Neuronal stem cell (in vitro differentiated cells): ENCODE data around the gene PRLR.
A peak's percentile ranks its signal among the peaks of the same experiment; 100 is the strongest.

ENCODE experiments used
- DNase-seq: peaks from one replicate; pipeline ENCODE4 v3.0.0-alpha.2; 2013; ENCODE audit warnings: low spot score
- H2AFZ ChIP-seq: one replicate; pipeline ENCODE4 v1.6.1; 2013; ENCODE audit warnings: mild to moderate bottlenecking, low read length, inconsistent platforms
- H2AK5ac ChIP-seq: 2 replicates; pipeline ENCODE4 v1.6.1; 2013; ENCODE audit warnings: low read depth, mild to moderate bottlenecking, inconsistent platforms, low read length, moderate library complexity, mixed read lengths
- H2BK120ac ChIP-seq: 2 replicates; pipeline ENCODE4 v1.6.1; 2013; ENCODE audit warnings: low read depth, mild to moderate bottlenecking, inconsistent platforms, low read length, moderate library complexity, mixed read lengths
- H2BK12ac ChIP-seq: one replicate; pipeline ENCODE4 v1.6.1; 2013; ENCODE audit warnings: low read length, inconsistent platforms
- H2BK15ac ChIP-seq: 2 replicates; pipeline ENCODE4 v1.6.1; 2013; ENCODE audit warnings: mild to moderate bottlenecking, low read length, inconsistent platforms, mixed read lengths
- H2BK5ac ChIP-seq: one replicate; pipeline ENCODE4 v1.6.1; 2013; ENCODE audit warnings: inconsistent platforms, mild to moderate bottlenecking, low read length, moderate library complexity
- H3K14ac ChIP-seq: one replicate; pipeline ENCODE4 v1.6.1; 2013; ENCODE audit warnings: low read length, inconsistent platforms
- H3K18ac ChIP-seq: 2 replicates; pipeline ENCODE4 v1.6.1; 2013; ENCODE audit warnings: low read length, inconsistent platforms
- H3K23ac ChIP-seq: 2 replicates; pipeline ENCODE4 v1.6.1; 2013; ENCODE audit warnings: low read depth, mild to moderate bottlenecking, mixed read lengths, low read length, inconsistent platforms; ENCODE audit not compliant: poor library complexity
- H3K27ac ChIP-seq: replicated peaks from 3 replicates; pipeline ENCODE4 v1.5.1; 2013; ENCODE audit warnings: low read length, inconsistent platforms
- H3K27me3 ChIP-seq, 3 experiments: 2 replicates each; pipeline ENCODE4 v1.6.1; 2013; ENCODE audit warnings: low read length in 3 of 3, mild to moderate bottlenecking in 2 of 3, inconsistent platforms in 1 of 3, low read depth in 1 of 3, mixed read lengths in 1 of 3, moderate library complexity in 1 of 3; ENCODE audit not compliant: control insufficient read depth in 3 of 3, insufficient read depth in 3 of 3
- H3K36me3 ChIP-seq, 2 donors: replicated peaks in 1 of 2; 2 replicates each; pipeline ENCODE4 v1.6.1; 2013; ENCODE audit warnings: low read length in 2 of 2; ENCODE audit not compliant: control insufficient read depth in 2 of 2, insufficient read depth in 2 of 2
- H3K4ac ChIP-seq: 2 replicates; pipeline ENCODE4 v1.6.1; 2013; ENCODE audit warnings: inconsistent platforms, mild to moderate bottlenecking, low read length, moderate library complexity
- H3K4me1 ChIP-seq, 2 donors: 1 replicate in 1 of 2; 2 replicates in 1 of 2; pipeline ENCODE4 v1.6.1; 2013; ENCODE audit warnings: low read length in 2 of 2, low read depth in 1 of 2; ENCODE audit not compliant: control insufficient read depth in 2 of 2, insufficient read depth in 1 of 2
- H3K4me2 ChIP-seq: one replicate; pipeline ENCODE4 v1.6.1; 2013; ENCODE audit warnings: mild to moderate bottlenecking, low read length, inconsistent platforms; ENCODE audit not compliant: insufficient read depth, poor library complexity, severe bottlenecking
- H3K4me3 ChIP-seq, 2 donors: 2 replicates each; pipeline ENCODE4 v1.5.1; 2013; ENCODE audit warnings: low read length in 2 of 2, mild to moderate bottlenecking in 2 of 2, inconsistent platforms in 1 of 2, moderate library complexity in 1 of 2
- H3K79me1 ChIP-seq: one replicate; pipeline ENCODE4 v1.6.1; 2013; ENCODE audit warnings: low read depth, mild to moderate bottlenecking, inconsistent platforms, low read length, moderate library complexity
- H3K9ac ChIP-seq: one replicate; pipeline ENCODE4 v1.6.1; 2013; ENCODE audit warnings: mild to moderate bottlenecking, low read depth, low read length, inconsistent platforms; ENCODE audit not compliant: poor library complexity
- H3K9me3 ChIP-seq, 2 donors: replicated peaks in 1 of 2; 2 replicates each; pipeline versions ENCODE3 to v1.6.1; 2013; ENCODE audit warnings: low read length in 2 of 2, mild to moderate bottlenecking in 2 of 2, inconsistent platforms in 1 of 2, low read depth in 1 of 2, mixed read lengths in 1 of 2, moderate library complexity in 1 of 2; ENCODE audit not compliant: control insufficient read depth in 2 of 2, insufficient read depth in 1 of 2
- H4K8ac ChIP-seq: one replicate; pipeline ENCODE4 v1.6.1; 2013; ENCODE audit warnings: low read depth, mild to moderate bottlenecking, inconsistent platforms, low read length, moderate library complexity
- H4K91ac ChIP-seq: one replicate; pipeline ENCODE4 v1.6.1; 2013; ENCODE audit warnings: low read length, low read depth, mild to moderate bottlenecking, inconsistent platforms; ENCODE audit not compliant: poor library complexity
- WGBS, 2 donors: extraction: QIAGEN DNeasy Blood & Tissue Kit; methylation state at CpG; one replicate each; pipeline ENCODE4 v1.1.7; 2013; ENCODE audit warnings: missing lambda C conversion rate in 2 of 2, mixed read lengths in 1 of 2; ENCODE audit not compliant: insufficient read length in 2 of 2, insufficient replicate concordance in 1 of 2; ENCODE audit errors: extremely low coverage in 2 of 2; 5-methylcytosine and 5-hydroxymethylcytosine counted together

Gene PRLR

GRCh38 chr5:35202319-35203111 is 27.8 kb downstream of the PRLR start:
- DNase-seq = peak; percentile 23

GRCh38 chr5:35201291-35201690 is 29.0 kb downstream of the PRLR start:
- Histone ChIP-seq H3K27me3 (peaks cover 0 to 3% (median 0%) of the 10 kb centered on the region in 3 experiments), H4K8ac (no peak overlapping the region), H2BK12ac (no peak overlapping the region), H3K4me3 (no peak overlapping the region), H3K4ac (no peak overlapping the region), H2BK120ac (no peak overlapping the region), H4K91ac (no peak overlapping the region), H3K14ac (no peak overlapping the region), H3K9ac (no peak overlapping the region), H2AFZ (no peak overlapping the region), H3K4me2 (no peak overlapping the region), H3K23ac (no peak overlapping the region), H2AK5ac (no peak overlapping the region), H3K27ac (no peak overlapping the region), H3K9me3 (no peaks in the 10 kb centered on the region), H2BK15ac (no peak overlapping the region), H3K4me1 (no peaks in the 10 kb centered on the region), H3K36me3 (no peaks in the 10 kb centered on the region), H2BK5ac (no peak overlapping the region), H3K18ac (no peak overlapping the region), H3K79me1 (no peaks in the 10 kb centered on the region)
- WGBS, 2 donors = no CpG with 5 or more reads among the region's 2 CpGs
- no peak for DNase-seq

More at GRCh38 chr5:35202319-35203111, 27.8 kb downstream of the PRLR start:
- WGBS, 2 donors = no CpG with 5 or more reads among the region's 5 CpGs
- H3K23ac ChIP-seq = no peak overlapping the region
- no peak overlapping the region for H2BK12ac ChIP-seq
- no peak overlapping the region for H3K27ac ChIP-seq
- H3K9me3 ChIP-seq = no peaks in the 10 kb centered on the region
- no peak overlapping the region for H3K4me2 ChIP-seq
- no peak overlapping the region for H3K14ac ChIP-seq
- H3K36me3 ChIP-seq = no peaks in the 10 kb centered on the region
- H3K79me1 ChIP-seq = no peaks in the 10 kb centered on the region
- H2BK15ac ChIP-seq = no peak overlapping the region
- no peak overlapping the region for H4K8ac ChIP-seq
- H3K27me3 ChIP-seq = peaks cover 0 to 3% (median 0%) of the 10 kb centered on the region in 3 experiments
- H2AFZ ChIP-seq = no peak overlapping the region
- no peak overlapping the region for H2AK5ac ChIP-seq
- H2BK120ac ChIP-seq = no peak overlapping the region
- H3K4ac ChIP-seq = no peak overlapping the region
- H4K91ac ChIP-seq = no peak overlapping the region
- H2BK5ac ChIP-seq = no peak overlapping the region
- no peak overlapping the region for H3K18ac ChIP-seq
- H3K4me3 ChIP-seq = no peak overlapping the region
- H3K9ac ChIP-seq = no peak overlapping the region
- H3K4me1 ChIP-seq = no peaks in the 10 kb centered on the region

- H3K4me3 ChIP-seq = no peak overlapping the region
- no peaks in the 10 kb centered on the region for H3K79me1 ChIP-seq
- no peak overlapping the region for H4K8ac ChIP-seq
- H3K23ac ChIP-seq = no peak overlapping the region
- H3K27ac ChIP-seq = no peak overlapping the region
- H3K27me3 ChIP-seq = peaks cover 0 to 3% (median 0%) of the 10 kb centered on the region in 3 experiments
- no peaks in the 10 kb centered on the region for H3K9me3 ChIP-seq
- no peak overlapping the region for H2BK12ac ChIP-seq
- no peak overlapping the region for H2BK5ac ChIP-seq
- no peaks in the 10 kb centered on the region for H3K36me3 ChIP-seq
- H3K4ac ChIP-seq = no peak overlapping the region
- H2BK15ac ChIP-seq = no peak overlapping the region
- no peaks in the 10 kb centered on the region for H3K4me1 ChIP-seq
- H2AFZ ChIP-seq = no peak overlapping the region
- H3K4me2 ChIP-seq = no peak overlapping the region
- DNase-seq = no peak
- no peak overlapping the region for H3K9ac ChIP-seq
- WGBS, 2 donors = no CpG with 5 or more reads among the region's 3 CpGs
- H2BK120ac ChIP-seq = no peak overlapping the region
- no peak overlapping the region for H3K14ac ChIP-seq
- H3K18ac ChIP-seq = no peak overlapping the region
- no peak overlapping the region for H2AK5ac ChIP-seq
- H4K91ac ChIP-seq = no peak overlapping the region
Observed at GRCh38 chr5:35199886-35200285, 30.4 kb downstream of the PRLR start.

- WGBS, 2 donors = no CpG with 5 or more reads among the region's 4 CpGs
- DNase-seq = no peak
Observed at GRCh38 chr5:35198686-35199085, 31.6 kb downstream of the PRLR start.

More at GRCh38 chr5:35198686-35199085, 31.6 kb downstream of the PRLR start:
- Histone ChIP-seq H3K9ac (no peak overlapping the region), H3K4me2 (no peak overlapping the region), H3K18ac (no peak overlapping the region), H2BK12ac (no peak overlapping the region), H3K36me3 (no peaks in the 10 kb centered on the region), H4K8ac (no peak overlapping the region), H2BK15ac (no peak overlapping the region), H2AFZ (peak overlapping the region; percentile 73), H2AK5ac (no peak overlapping the region), H3K4me3 (no peak overlapping the region), H2BK120ac (no peak overlapping the region), H3K9me3 (no peaks in the 10 kb centered on the region), H3K27ac (no peak overlapping the region), H3K4me1 (no peaks in the 10 kb centered on the region), H3K27me3 (peaks cover 0 to 3% (median 0%) of the 10 kb centered on the region in 3 experiments), H3K79me1 (no peaks in the 10 kb centered on the region), H3K14ac (no peak overlapping the region), H4K91ac (no peak overlapping the region), H2BK5ac (no peak overlapping the region), H3K23ac (no peak overlapping the region), H3K4ac (no peak overlapping the region)
